Inferior parietal cortex (tissue), 1 donor: ENCODE results near the gene HYPK.

ENCODE experiments used
- DNase-seq: peaks from one replicate; pipeline ENCODE4 v3.0.0-alpha.2; 2016; ENCODE audit errors: extremely low spot score

Gene HYPK

GRCh38 chr15:43851251-43851650 is 50.9 kb downstream of the HYPK start:
- no peak for DNase-seq

- DNase-seq = no peak
Observed at GRCh38 chr15:43852607-43853006, 52.2 kb downstream of the HYPK start.
